MG63 (cell line): ENCODE data around the gene NACC2. TPM values are rescaled to one million over a fixed set of nuclear protein-coding genes. Genes with fewer than 3 reads are reported as not detected.
"Not testable (repeated sequence)": the region's sequence is repeated elsewhere in the genome, so short reads cannot be mapped to it uniquely, and the experiment has no call there.

Source experiments
- DNase-seq: peaks from one replicate; pipeline ENCODE4 v3.0.0-alpha.2; 2020
- H3K27me3 ChIP-seq: fragments of 250-450 bp; sonication (Bioruptor Pico); 2 replicates; pipeline ENCODE4 v1.5.1; 2020; ENCODE audit warnings: mild to moderate bottlenecking, moderate library complexity
- H3K36me3 ChIP-seq: fragments of 250-450 bp; sonication (Bioruptor Pico); 2 replicates; pipeline ENCODE4 v1.5.1; 2020; ENCODE audit warnings: mild to moderate bottlenecking, moderate library complexity
- H3K4me3 ChIP-seq: fragments of 250-450 bp; sonication (Bioruptor Pico); 2 replicates; pipeline ENCODE4 v1.5.1; 2020; ENCODE audit warnings: mild to moderate bottlenecking, moderate library complexity
- H3K9me3 ChIP-seq: fragments of 250-450 bp; sonication (Bioruptor Pico); 2 replicates; pipeline ENCODE4 v1.5.1; 2020; ENCODE audit warnings: mild to moderate bottlenecking, moderate library complexity
- total RNA-seq: library from RNA; depleted of rRNA; stranded (reverse); fragments of >200 nt; shearing (Covaris generic); gene quantifications from 2 replicates; pipeline ENCODE4 v1.2.3, GENCODE V29; 2014; ENCODE audit warnings: low replicate concordance

NACC2 gene
- total RNA-seq, 1 experiment from 2014 or later, result 22.4 TPM

DNA sequence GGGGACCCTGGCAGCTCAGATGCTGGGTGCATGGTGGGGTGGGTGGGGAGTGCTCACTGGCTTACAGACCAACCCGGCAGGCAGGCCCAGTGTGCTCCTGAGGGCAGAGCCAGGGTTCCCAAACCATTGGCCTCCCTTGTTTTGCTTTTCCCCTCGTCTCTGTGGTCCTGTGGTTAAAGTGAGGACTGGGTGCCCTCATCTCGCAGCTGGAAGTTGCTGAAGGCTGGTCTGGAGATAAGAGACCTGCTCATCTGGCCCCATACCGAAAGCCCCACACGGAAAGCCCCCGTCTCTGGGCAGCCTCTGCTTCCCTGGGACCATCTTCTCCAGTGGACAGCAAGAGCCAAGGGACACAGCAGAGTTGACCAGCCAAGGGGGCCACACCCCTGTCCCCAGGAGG, 9.8 kb upstream of the NACC2 start:
- H3K27me3 ChIP-seq, result no peaks in the 10 kb centered on the region
- no peak overlapping the region for H3K4me3 ChIP-seq
- DNase-seq, result no peak
- H3K9me3 ChIP-seq, result no peaks in the 10 kb centered on the region
- no peaks in the 10 kb centered on the region for H3K36me3 ChIP-seq

DNA sequence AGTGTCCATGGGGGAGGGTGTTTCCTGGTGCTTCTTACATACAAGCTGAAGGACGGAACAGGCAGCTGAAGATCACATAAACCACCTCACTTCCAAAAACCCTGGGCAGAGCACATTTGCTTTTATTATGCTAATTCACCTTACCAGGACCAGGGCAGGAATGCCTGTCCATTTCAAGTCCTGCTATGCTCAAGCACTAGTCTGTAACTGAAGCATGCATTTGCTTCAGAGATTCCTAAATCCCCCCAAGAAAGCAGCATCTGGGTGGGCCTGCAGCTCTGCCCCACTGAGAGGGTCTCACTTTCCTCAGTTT, 9.4 kb upstream of the NACC2 start:
- DNase-seq, result no peak
- no peaks in the 10 kb centered on the region for H3K27me3 ChIP-seq
- no peak overlapping the region for H3K4me3 ChIP-seq
- H3K36me3 ChIP-seq, result no peaks in the 10 kb centered on the region
- no peaks in the 10 kb centered on the region for H3K9me3 ChIP-seq

DNA sequence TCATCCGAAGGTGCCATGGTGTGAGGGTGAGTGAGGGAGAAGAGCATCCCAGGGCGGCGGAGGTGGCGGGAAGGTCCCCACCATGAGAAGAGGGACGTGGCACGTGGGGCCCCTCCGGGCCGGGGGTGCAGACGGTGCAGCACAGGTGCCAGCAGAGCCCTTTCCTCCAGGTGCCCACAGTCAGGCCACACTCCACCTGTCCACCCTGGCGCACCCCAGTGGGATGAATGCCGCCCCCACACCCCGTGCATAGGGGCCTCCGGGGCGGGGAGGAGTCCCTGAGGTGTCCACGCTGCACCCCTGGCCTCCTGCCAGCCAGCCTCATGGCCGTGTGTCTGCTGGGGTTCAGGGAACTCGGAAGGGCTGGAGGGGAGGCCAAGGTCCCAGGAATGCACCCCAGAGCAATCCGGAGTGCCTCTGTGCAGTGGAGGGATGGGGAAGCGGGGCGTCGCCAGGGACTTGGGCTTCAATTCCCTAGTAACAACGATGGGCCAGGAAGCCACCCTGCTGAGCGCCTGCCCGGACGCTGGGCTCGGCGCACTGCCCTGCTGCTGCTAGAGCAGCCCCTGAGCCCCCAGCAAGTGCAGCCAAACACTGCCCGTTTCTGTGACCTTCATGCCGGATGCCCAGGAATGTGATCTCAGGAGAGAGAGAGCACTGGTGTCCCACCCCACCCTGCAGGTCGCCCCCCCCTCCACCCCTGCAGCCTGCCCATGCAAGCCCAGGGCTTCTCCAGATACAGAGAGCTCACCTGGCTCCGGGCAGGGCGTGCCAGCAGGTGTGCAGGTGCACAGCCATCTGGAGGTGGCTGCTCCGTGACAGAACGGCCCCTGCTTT, 8.8 kb upstream of the NACC2 start:
- Histone ChIP-seq H3K27me3 (no peaks in the 10 kb centered on the region), H3K36me3 (no peaks in the 10 kb centered on the region), H3K9me3 (no peaks in the 10 kb centered on the region), H3K4me3 (no peak overlapping the region)
- DNase-seq, result no peak

DNA sequence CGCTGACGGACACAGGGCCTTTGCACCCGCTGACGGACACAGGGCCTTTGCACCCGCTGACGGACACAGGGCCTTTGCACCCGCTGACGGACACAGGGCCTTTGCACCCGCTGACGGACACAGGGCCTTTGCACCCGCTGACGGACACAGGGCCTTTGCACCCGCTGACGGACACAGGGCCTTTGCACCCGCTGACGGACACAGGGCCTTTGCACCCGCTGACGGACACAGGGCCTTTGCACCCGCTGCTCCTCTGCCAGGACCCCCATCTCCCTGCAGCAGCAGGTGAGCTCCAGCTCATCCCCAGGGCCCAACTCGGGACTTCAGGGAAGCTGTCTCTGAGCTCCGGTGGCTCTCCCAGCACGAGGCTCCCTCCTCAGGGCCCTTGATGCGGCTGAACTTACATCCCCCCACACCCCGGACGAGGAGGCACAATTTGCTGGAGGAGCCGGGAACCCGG, 6.6 kb upstream of the NACC2 start:
- DNase-seq, H3K27me3 ChIP-seq, H3K9me3 ChIP-seq, H3K4me3 ChIP-seq, H3K36me3 ChIP-seq: not testable (repeated sequence)

DNA sequence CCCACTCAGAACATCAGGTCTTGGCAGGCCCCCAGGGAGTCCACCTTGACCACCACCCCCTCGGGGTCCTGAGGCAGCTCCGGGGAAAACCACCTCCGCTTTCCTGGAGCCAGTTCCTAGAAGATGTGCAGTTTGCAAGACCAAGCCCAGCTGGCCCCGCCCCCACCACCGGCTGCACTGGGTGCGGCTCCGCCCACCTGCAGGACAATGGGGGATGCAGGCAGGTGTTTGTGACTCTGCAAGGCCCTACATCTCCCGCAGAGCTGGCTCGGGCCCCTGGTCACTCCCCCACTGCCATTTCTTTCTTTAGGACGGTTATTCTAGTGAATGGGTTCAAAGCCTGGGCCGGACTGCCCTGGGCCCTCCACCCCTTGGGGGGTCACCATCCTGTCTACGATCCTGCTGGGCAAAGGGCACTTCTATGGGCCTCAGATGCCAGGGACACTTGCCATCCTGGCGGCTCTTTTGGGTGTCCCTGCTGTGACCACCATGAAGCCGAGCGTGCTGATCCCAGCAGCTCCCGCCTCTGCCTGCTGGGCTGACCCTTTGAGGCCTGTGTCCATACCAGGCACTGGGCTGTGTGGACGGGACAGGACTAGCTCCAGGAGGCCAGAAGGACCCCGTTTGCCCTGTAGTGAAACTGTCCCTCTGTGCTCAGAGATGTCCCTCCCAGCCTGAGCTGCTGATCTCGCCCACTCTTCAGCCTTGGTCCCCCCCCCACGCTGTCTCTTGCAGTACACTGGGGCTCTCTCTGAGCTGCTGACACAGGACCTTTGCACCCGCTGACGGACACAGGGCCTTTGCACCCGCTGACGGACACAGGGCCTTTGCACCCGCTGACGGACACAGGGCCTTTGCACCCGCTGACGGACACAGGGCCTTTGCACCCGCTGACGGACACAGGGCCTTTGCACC, 5.9 kb upstream of the NACC2 start:
- Histone ChIP-seq H3K36me3 (no peaks in the 10 kb centered on the region; the same call in 1 of the 2 replicates), H3K9me3 (no peaks in the 10 kb centered on the region), H3K4me3 (no peak overlapping the region), H3K27me3 (no peaks in the 10 kb centered on the region)
- DNase-seq, result no peak

GRCh38 chr9:136099542-136099941, 4.5 kb upstream of the NACC2 start:
- Histone ChIP-seq H3K27me3 (no peaks in the 10 kb centered on the region), H3K4me3 (no peak overlapping the region), H3K9me3 (no peaks in the 10 kb centered on the region), H3K36me3 (no peaks in the 10 kb centered on the region; the same call in 1 of the 2 replicates)
- DNase-seq, result no peak

- Histone ChIP-seq H3K4me3 (no peak overlapping the region), H3K36me3 (no peaks in the 10 kb centered on the region; the same call in 1 of the 2 replicates), H3K27me3 (no peaks in the 10 kb centered on the region), H3K9me3 (no peaks in the 10 kb centered on the region)
- no peak for DNase-seq
Measured at GRCh38 chr9:136098844-136099243, 3.8 kb upstream of the NACC2 start.

GRCh38 chr9:136098210-136098609, 3.1 kb upstream of the NACC2 start:
- no peak overlapping the region for H3K4me3 ChIP-seq
- DNase-seq, result no peak

DNA sequence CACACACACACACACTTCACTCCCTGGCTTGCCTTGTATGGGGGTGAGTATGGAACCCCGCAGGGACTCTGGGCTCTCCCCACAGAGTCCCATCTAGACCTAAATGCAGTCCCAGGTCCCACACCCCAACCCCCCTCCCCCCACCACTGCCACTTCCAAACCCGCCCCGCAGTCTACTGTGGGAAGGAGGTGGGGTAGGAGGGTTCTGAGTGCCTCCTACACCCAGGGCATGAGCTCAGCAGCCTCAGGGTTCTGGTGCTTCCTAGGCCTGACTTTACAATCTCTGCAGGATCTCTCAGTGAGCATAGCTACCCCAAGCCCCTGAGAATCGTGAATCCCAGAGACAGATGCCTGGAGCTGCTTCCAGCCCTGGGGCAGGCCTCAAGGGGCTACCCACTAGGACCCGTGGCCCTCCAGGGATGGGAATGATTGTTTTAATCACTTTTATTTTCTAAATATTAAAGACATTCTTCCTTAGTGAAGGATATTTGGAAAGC, 1.5 kb upstream of the NACC2 start:
- no peaks in the 10 kb centered on the region for H3K9me3 ChIP-seq
- no peaks in the 10 kb centered on the region for H3K27me3 ChIP-seq
- DNase-seq, result no peak
- H3K36me3 ChIP-seq, result peaks cover 12% of the 10 kb centered on the region
- no peak overlapping the region for H3K4me3 ChIP-seq

More at GRCh38 chr9:136098210-136098609, 3.1 kb upstream of the NACC2 start:
- Histone ChIP-seq H3K36me3 (no peaks in the 10 kb centered on the region; the same call in 1 of the 2 replicates), H3K27me3 (no peaks in the 10 kb centered on the region), H3K9me3 (no peaks in the 10 kb centered on the region)

DNA sequence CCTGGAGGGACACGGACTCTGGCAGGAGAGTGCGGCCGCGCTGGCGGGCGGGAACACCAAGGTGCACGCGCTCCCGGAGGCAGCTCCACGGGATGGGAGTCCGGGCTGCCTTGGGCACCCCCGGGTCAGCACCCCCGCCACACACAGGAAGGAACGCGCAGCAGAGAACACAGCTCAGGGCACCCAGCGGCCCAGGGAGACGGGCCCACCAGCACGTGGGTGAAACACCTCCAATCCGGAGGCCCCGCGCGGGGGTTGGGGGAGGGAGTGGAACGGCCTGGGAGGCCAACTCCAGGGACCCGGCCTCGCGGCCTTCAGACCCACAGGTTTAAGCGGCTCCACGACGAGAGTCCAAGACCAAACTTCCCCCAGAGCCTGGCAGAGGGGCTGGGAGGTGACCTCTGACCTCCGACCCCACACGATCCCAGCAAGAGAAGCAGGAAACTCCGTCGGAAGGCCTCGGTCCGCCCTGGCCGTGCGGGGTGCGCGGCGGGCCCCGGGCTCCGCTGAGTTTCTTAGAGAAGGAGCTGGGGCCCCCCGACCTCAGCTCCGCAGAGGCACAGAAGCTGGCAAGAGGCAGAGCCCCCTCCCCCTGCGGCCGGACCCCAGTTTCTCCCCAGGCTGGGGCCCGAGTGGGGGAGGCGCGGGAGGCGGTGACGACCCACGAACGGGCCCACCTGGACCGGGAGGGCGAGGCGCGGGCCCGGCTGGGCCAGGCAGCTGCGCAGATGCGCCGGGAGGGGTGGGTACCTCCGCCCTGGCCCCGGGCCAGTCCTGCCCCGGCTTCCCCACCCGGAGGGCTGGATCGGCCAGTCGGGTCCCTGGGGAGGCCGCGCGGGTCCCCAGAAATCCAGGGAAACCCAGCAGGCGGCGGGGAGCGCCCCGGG, 851 bp downstream of the NACC2 start:
- peaks cover 12% of the 10 kb centered on the region for H3K36me3 ChIP-seq
- DNase-seq, result peak; percentile 91
- no peaks in the 10 kb centered on the region for H3K27me3 ChIP-seq
- H3K9me3 ChIP-seq, result no peaks in the 10 kb centered on the region
- H3K4me3 ChIP-seq, result peak overlapping the region; percentile 87

DNA sequence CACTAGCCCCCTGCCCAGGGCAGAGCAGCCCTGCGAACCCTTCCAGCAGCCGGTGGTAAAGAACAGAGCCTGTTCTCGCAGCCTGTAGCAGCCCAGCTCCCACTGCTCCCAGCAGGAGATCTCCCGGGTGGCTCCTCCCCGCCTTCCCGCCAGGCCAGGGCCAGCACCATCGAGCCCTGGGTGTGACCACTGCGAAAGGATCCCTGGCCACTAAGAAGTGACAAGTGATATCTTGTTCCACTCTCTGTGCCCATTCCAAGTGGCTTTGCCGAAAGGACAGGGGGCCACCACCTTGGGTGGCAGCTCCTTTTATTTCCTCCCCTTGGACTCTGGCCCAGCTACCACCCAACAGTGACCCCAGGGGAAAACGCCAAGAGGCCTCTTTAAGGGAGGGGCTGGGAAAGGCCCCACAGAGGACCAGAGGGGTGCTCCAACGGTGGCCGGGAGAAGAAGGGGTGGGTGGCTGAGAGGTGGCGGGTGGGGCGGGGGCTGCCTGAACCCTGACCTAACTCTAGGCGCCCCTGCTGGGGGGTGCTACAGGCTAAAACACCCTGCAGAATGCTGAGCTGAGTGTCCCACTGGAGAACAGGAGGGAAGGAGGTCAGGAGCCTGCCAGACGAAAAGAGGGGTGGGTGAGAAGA, 1.6 kb downstream of the NACC2 start:
- H3K36me3 ChIP-seq, result peaks cover 12% of the 10 kb centered on the region
- no peaks in the 10 kb centered on the region for H3K27me3 ChIP-seq
- no peaks in the 10 kb centered on the region for H3K9me3 ChIP-seq
- DNase-seq, result peak; percentile 76
- H3K4me3 ChIP-seq, result peak overlapping the region; percentile 87

- peak overlapping the region; percentile 87; the same call in 1 of the 2 replicates for H3K4me3 ChIP-seq
- peaks cover 12% of the 10 kb centered on the region for H3K36me3 ChIP-seq
- DNase-seq, result no peak
- no peaks in the 10 kb centered on the region for H3K27me3 ChIP-seq
- H3K9me3 ChIP-seq, result no peaks in the 10 kb centered on the region
Measured at GRCh38 chr9:136092741-136093140, 2.3 kb downstream of the NACC2 start.

- Histone ChIP-seq H3K36me3 (peaks cover 12% of the 10 kb centered on the region), H3K4me3 (no peak overlapping the region), H3K27me3 (no peaks in the 10 kb centered on the region), H3K9me3 (no peaks in the 10 kb centered on the region)
- no peak for DNase-seq
Measured at GRCh38 chr9:136092353-136092650, 2.8 kb downstream of the NACC2 start.

DNA sequence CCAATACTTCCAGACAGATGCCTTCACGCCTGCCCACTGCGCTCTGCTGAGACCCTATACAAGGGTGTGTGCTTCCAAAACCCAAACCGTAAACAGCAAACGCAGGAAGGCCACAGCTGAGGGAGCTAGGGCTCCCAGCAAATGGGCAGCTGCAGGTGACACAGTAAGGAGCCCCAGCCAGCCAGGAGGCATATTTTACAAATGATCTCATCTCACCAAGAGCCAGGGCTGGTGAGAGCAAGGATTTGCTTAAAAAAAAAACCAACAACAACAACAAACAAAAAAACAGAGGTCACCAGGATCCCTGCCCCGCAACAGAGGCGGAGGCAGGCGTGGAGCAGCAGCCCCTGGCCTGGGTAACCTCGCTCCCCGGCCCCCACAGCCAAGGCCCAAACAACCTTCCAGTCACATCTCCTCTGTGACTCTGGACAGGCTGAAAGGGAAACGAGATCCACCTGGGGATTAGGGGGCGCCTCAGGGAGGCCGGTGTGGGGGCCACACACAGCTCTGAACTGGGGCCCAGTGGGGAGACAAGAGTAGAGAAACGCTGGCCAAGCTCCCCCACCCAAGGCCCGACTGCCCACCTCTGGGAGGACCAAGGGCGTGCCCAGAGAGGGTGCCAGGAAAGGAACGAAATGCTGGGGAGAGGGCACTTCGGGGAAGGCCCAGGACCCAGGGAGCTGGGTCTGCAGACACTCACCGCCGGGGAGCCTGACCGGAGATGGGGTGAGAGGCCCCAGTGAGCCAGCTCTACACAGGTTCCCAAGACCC, 3.3 kb downstream of the NACC2 start:
- H3K4me3 ChIP-seq, result no peak overlapping the region
- no peaks in the 10 kb centered on the region for H3K9me3 ChIP-seq
- H3K36me3 ChIP-seq, result peaks cover 12% of the 10 kb centered on the region
- H3K27me3 ChIP-seq, result no peaks in the 10 kb centered on the region
- peak; percentile 31 for DNase-seq

DNA sequence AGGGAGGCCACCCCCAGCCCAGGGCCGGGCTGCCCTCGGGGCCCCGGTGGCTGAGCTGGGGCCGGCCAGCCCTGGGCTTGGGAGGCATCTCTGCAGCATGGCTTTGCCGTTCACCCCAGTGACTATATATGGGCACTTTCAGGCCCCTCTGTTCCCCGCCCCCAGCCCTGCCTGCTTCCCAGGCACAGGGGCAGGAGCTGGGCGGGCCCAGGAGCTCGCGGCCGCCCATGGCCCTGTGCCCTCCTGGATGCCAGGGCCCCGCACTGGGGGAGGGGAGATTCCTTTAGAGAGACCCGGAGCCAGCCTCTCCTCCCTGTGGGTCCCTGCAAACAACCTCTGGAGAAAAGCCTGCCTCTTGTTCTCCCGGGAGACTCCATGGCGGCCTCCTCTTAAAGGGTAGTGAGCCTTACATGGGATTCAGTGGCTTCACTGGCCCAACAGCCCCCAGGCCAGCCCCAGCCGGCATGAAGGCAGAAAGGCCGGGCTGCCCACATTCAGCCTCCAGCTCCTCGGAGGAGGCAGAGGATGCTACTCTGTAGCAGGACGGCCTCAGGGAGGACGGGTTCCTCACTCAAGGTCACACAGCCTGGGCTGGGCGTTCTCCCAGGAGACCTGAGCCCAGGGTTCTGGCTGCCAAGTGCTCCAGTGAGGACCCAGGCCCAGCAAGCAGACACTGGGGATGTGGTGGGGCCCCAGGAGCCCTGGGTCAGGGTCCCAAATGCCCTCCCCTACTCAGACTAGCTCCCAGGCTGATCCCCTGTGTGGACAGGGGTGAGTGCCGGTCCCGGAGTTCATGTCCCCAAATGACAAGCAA, 4.1 kb downstream of the NACC2 start:
- no peaks in the 10 kb centered on the region for H3K27me3 ChIP-seq
- no peak overlapping the region for H3K4me3 ChIP-seq
- no peak for DNase-seq
- no peaks in the 10 kb centered on the region for H3K9me3 ChIP-seq
- H3K36me3 ChIP-seq, result peaks cover 12% of the 10 kb centered on the region
